ENCODE measurements around the gene PHACTR3.

DNA sequence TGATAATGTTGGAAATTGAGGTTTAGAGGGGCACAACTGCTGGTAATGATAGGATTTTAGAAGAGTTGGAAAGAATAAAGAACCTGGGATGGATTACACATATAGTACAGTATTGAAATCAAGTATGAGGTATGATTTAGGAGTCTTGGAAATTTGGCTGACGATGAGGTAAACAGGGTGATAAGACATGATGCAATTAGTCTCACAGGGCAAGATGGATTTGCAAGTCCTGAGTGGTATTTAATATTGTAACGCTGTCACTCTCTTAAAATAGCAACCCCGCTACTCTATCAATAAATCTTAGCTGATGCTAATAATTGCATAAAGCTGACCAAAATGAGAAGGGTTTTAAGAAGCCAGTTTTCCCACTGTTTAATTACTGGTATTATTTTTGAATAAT, 258.7 kb downstream of the PHACTR3 start:
- TF ChIP-seq, protein P1, sequence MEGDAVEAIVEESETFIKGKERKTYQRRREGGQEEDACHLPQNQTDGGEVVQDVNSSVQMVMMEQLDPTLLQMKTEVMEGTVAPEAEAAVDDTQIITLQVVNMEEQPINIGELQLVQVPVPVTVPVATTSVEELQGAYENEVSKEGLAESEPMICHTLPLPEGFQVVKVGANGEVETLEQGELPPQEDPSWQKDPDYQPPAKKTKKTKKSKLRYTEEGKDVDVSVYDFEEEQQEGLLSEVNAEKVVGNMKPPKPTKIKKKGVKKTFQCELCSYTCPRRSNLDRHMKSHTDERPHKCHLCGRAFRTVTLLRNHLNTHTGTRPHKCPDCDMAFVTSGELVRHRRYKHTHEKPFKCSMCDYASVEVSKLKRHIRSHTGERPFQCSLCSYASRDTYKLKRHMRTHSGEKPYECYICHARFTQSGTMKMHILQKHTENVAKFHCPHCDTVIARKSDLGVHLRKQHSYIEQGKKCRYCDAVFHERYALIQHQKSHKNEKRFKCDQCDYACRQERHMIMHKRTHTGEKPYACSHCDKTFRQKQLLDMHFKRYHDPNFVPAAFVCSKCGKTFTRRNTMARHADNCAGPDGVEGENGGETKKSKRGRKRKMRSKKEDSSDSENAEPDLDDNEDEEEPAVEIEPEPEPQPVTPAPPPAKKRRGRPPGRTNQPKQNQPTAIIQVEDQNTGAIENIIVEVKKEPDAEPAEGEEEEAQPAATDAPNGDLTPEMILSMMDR (IDR thresholded peaks at IDR 0.05; ENCODE audit: low read length) = no peak
- TF ChIP-seq EZH2phosphoT487 (IDR thresholded peaks at IDR 0.05; ENCODE audit: low read length) = no peak

Data from MM.1S (cell line).